Ishikawa (cell line): ENCODE data around the gene NUP153.

Source experiments
- CEBPB ChIP-seq: IDR thresholded peaks from 2 replicates; pipeline ENCODE4 v1.6.1; 2012
- EP300 ChIP-seq: IDR thresholded peaks from 2 replicates; pipeline ENCODE4 v1.6.1; 2012; ENCODE audit warnings: borderline replicate concordance
- NFIC ChIP-seq: IDR thresholded peaks from 2 replicates; pipeline ENCODE4 v1.6.1; 2012
- TCF12 ChIP-seq: IDR thresholded peaks from 2 replicates; pipeline ENCODE4 v1.6.1; 2012; ENCODE audit warnings: low read depth
- ZBTB7A ChIP-seq: IDR thresholded peaks from 2 replicates; pipeline ENCODE4 v1.6.1; 2012; ENCODE audit warnings: low read depth
- TF ChIP-seq, protein P1 (sequence below): IDR thresholded peaks from 2 replicates; pipeline ENCODE4 v1.6.1; 2012

DNA sequence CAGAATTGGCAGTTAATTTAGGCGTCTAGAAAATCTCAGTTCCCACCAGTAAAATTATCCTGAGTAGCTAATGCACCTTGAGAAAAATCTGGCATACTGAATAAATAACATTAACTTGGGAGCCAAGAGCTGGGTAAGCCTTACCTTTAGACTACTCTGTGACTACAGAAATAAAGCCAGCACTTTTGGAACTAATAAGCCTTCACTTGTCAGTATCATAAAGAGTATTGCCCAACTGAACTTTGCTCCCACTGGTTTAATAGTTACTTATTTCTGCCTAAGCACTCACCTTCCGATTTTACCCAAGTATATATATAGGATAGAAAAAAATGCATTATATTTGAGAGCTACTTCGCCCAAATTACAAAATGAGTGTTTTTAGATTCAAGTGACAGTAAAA is 95.9 kb downstream of the NUP153 start:
- TF ChIP-seq, protein P1, sequence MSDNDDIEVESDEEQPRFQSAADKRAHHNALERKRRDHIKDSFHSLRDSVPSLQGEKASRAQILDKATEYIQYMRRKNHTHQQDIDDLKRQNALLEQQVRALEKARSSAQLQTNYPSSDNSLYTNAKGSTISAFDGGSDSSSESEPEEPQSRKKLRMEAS, result no peak
- TF ChIP-seq NFIC (no peak), ZBTB7A (no peak), EP300 (no peak), TCF12 (no peak), CEBPB (no peak)
